OCI-LY7 (cell line): ENCODE data around the gene BANF1. TPM values are rescaled to one million over a fixed set of nuclear protein-coding genes. Genes with fewer than 3 reads are reported as not detected.
"Not testable (repeated sequence)": the region's sequence is repeated elsewhere in the genome, so short reads cannot be mapped to it uniquely, and the experiment has no call there.

Experiments used
- BruUV-seq: library from RNA; stranded (reverse); fragments of 400-500 nt; replicated peaks from 2 replicates; lab custom pipeline; 2021; lab: Mats Ljungman, UMichigan
- CTCF ChIA-PET: fragments of 300-600 bp; sonication (Branson Sonifier 250); formaldehyde crosslinking; loops from one replicate; lab custom pipeline; 2022; ENCODE audit warnings: antibody characterized with exemption; ENCODE audit not compliant: unreplicated experiment; lab: Charles Lee
- POLR2A ChIA-PET: fragments of 300-600 bp; sonication (Branson Sonifier 250); formaldehyde crosslinking; loops from one replicate; lab custom pipeline; 2022; ENCODE audit warnings: antibody characterized with exemption; lab: Charles Lee
- DNase-seq: peaks from one replicate; pipeline ENCODE4 v3.0.0-alpha.2; 2015; ENCODE audit warnings: low spot score
- H2AFZ ChIP-seq: fragments of 200-600 bp; sonication (generic), shearing (Covaris generic); 2 replicates; pipeline ENCODE4 v1.6.1; 2014; ENCODE audit warnings: mild to moderate bottlenecking, antibody characterized with exemption, low read length, moderate library complexity
- H3K27ac ChIP-seq: fragments of 200-600 bp; sonication (generic); 2 replicates; pipeline ENCODE4 v1.5.1; 2014; ENCODE audit warnings: mixed run types, low read depth, mild to moderate bottlenecking, moderate library complexity, low read length, inconsistent platforms; ENCODE audit not compliant: poor library complexity, severe bottlenecking
- H3K36me3 ChIP-seq: fragments of 200-600 bp; sonication (generic); 2 replicates; pipeline ENCODE4 v1.6.1; 2014; ENCODE audit warnings: mild to moderate bottlenecking, antibody characterized with exemption, low read length, moderate library complexity, mixed read lengths; ENCODE audit not compliant: insufficient read depth
- H3K4me1 ChIP-seq: fragments of 200-600 bp; sonication (generic); 2 replicates; pipeline ENCODE4 v1.5.1; 2014; ENCODE audit warnings: mild to moderate bottlenecking, low read length; ENCODE audit not compliant: insufficient read depth, poor library complexity, severe bottlenecking
- H3K4me2 ChIP-seq: fragments of 200-600 bp; sonication (generic); 2 replicates; pipeline ENCODE4 v1.6.1; 2014; ENCODE audit warnings: mild to moderate bottlenecking, low read length
- H3K4me3 ChIP-seq: fragments of 200-600 bp; sonication (generic); 2 replicates; pipeline ENCODE4 v1.5.1; 2014; ENCODE audit warnings: mild to moderate bottlenecking, low read depth, low read length; ENCODE audit not compliant: poor library complexity, severe bottlenecking
- H3K79me2 ChIP-seq: fragments of 200-600 bp; sonication (generic); 2 replicates; pipeline ENCODE4 v1.6.1; 2016; ENCODE audit warnings: low read depth, mild to moderate bottlenecking, low read length, moderate library complexity, mixed read lengths; ENCODE audit not compliant: insufficient read depth
- H3K9me2 ChIP-seq: fragments of 200-600 bp; sonication (generic); 2 replicates; pipeline ENCODE4 v1.6.1; 2016; ENCODE audit warnings: mild to moderate bottlenecking, low read length, mixed read lengths; ENCODE audit not compliant: insufficient read depth
- H3K9me3 ChIP-seq: fragments of 200-600 bp; sonication (generic); 2 replicates; pipeline ENCODE4 v1.6.1; 2014; ENCODE audit warnings: mild to moderate bottlenecking, mixed run types, low read length, mixed read lengths
- H4K20me1 ChIP-seq: fragments of 200-600 bp; sonication (generic); 2 replicates; pipeline ENCODE4 v1.6.1; 2014; ENCODE audit warnings: mild to moderate bottlenecking, antibody characterized with exemption, low read length, moderate library complexity, mixed read lengths; ENCODE audit not compliant: insufficient read depth
- CTCF ChIP-seq: fragments of 200-600 bp; sonication (generic); conservative IDR thresholded peaks from 2 replicates; pipeline ENCODE4 v1.5.1; 2014; ENCODE audit warnings: mild to moderate bottlenecking, antibody characterized with exemption, low read length, moderate library complexity, mixed read lengths
- EZH2phosphoT487 ChIP-seq: fragments of 200-600 bp; sonication (generic); IDR thresholded peaks from 2 replicates; pipeline ENCODE4 v1.6.1; 2018; ENCODE audit warnings: low read depth, borderline replicate concordance, mild to moderate bottlenecking, mixed run types, antibody characterized with exemption, low read length, moderate library complexity, mixed read lengths
- intact Hi-C: fragments of 100-400 bp; cut with micrococcal nuclease; formaldehyde crosslinking; loops from one replicate; pipeline ENCODE4 v1.10.0; 2022; ENCODE audit not compliant: unreplicated experiment
- total RNA-seq, 2 experiments: library from RNA; depleted of rRNA in 1 of 2; stranded (reverse); fragments of >200 nt in 1 of 2; shearing (Covaris generic) in 1 of 2; gene quantifications; 2 replicates each; pipeline ENCODE4 v1.2.3, GENCODE V29; 2014 to 2022

BANF1 gene
- total RNA-seq, 2 experiments from 2014 or later, result 82.2 to 317 TPM

GRCh38 chr11:66008095-66008467 lies 5.8 kb downstream of the BANF1 start:
- CTCF ChIA-PET, result interaction anchor here (0.6 kb wide), 1 partner anchor 38 kb away, joined by 3 read pairs; no protein-coding TSS in a partner anchor
- H3K4me2 ChIP-seq, result no peak overlapping the region
- DNase-seq, result no peak

GRCh38 chr11:66008468-66009101 lies 6.3 kb downstream of the BANF1 start:
- no peaks in the 10 kb centered on the region for H3K9me2 ChIP-seq
- no peak overlapping the region for H3K27ac ChIP-seq
- ChIA-PET POLR2A (interaction anchor here (0.6 kb wide), 1 partner anchor 150 kb away, joined by 3 read pairs; no protein-coding TSS in a partner anchor), CTCF (interaction anchor here (0.6 kb wide), 1 partner anchor 38 kb away, joined by 3 read pairs; no protein-coding TSS in a partner anchor)
- peaks cover 12% of the 10 kb centered on the region for H3K79me2 ChIP-seq
- peaks cover 30% of the 10 kb centered on the region for H3K36me3 ChIP-seq
- no peak overlapping the region for H2AFZ ChIP-seq
- H3K4me2 ChIP-seq, result no peak overlapping the region
- H3K4me3 ChIP-seq, result no peak overlapping the region
- no peak for DNase-seq
- peaks cover 18% of the 10 kb centered on the region for H3K4me1 ChIP-seq
- H3K9me3 ChIP-seq, result no peaks in the 10 kb centered on the region
- H4K20me1 ChIP-seq, result no peaks in the 10 kb centered on the region
- BruUV-seq, result no TSS peak
- no peak for TF ChIP-seq EZH2phosphoT487
- no peak for TF ChIP-seq CTCF
- intact Hi-C loops, result no loop called here

More at GRCh38 chr11:66008095-66008467, 5.8 kb downstream of the BANF1 start:
- peaks cover 17% of the 10 kb centered on the region for H3K79me2 ChIP-seq
- no peaks in the 10 kb centered on the region for H3K9me2 ChIP-seq
- intact Hi-C loops, result no loop called here
- no peak overlapping the region for H2AFZ ChIP-seq
- no peaks in the 10 kb centered on the region for H4K20me1 ChIP-seq
- H3K36me3 ChIP-seq, result peaks cover 33% of the 10 kb centered on the region
- H3K9me3 ChIP-seq, result no peaks in the 10 kb centered on the region
- POLR2A ChIA-PET, result no interaction called here
- no peak overlapping the region for H3K27ac ChIP-seq
- H3K4me3 ChIP-seq, result no peak overlapping the region
- TF ChIP-seq EZH2phosphoT487 (no peak), CTCF (no peak)
- no TSS peak for BruUV-seq
- H3K4me1 ChIP-seq, result peaks cover 23% of the 10 kb centered on the region

GRCh38 chr11:66010036-66010435 lies 7.7 kb downstream of the BANF1 start:
- H3K4me1 ChIP-seq, H4K20me1 ChIP-seq, H3K79me2 ChIP-seq, H2AFZ ChIP-seq, intact Hi-C loops, H3K4me2 ChIP-seq, H3K9me3 ChIP-seq, BruUV-seq, DNase-seq, H3K4me3 ChIP-seq, H3K27ac ChIP-seq, CTCF ChIA-PET, POLR2A ChIA-PET, H3K9me2 ChIP-seq: not testable (repeated sequence)
- peaks cover 15% of the 10 kb centered on the region for H3K36me3 ChIP-seq
